Measurements from ENCODE around the gene RYR2.

Gene RYR2

GRCh38 chr1:237398751-237399150 is 356.8 kb downstream of the RYR2 start:
- TF ChIP-seq, protein P1, sequence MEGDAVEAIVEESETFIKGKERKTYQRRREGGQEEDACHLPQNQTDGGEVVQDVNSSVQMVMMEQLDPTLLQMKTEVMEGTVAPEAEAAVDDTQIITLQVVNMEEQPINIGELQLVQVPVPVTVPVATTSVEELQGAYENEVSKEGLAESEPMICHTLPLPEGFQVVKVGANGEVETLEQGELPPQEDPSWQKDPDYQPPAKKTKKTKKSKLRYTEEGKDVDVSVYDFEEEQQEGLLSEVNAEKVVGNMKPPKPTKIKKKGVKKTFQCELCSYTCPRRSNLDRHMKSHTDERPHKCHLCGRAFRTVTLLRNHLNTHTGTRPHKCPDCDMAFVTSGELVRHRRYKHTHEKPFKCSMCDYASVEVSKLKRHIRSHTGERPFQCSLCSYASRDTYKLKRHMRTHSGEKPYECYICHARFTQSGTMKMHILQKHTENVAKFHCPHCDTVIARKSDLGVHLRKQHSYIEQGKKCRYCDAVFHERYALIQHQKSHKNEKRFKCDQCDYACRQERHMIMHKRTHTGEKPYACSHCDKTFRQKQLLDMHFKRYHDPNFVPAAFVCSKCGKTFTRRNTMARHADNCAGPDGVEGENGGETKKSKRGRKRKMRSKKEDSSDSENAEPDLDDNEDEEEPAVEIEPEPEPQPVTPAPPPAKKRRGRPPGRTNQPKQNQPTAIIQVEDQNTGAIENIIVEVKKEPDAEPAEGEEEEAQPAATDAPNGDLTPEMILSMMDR (IDR thresholded peaks at IDR 0.05; ENCODE audit: low read depth, low read length): no peak
- no peak for DNase-seq (ENCODE audit: low read depth, low spot score)
- in situ Hi-C loops (cut with HindIII; ENCODE audit: low sequenced_read_pairs): no loop called here
- H3K4me3 ChIP-seq (ENCODE audit: low read depth, low read length): no peak overlapping the region

DNA sequence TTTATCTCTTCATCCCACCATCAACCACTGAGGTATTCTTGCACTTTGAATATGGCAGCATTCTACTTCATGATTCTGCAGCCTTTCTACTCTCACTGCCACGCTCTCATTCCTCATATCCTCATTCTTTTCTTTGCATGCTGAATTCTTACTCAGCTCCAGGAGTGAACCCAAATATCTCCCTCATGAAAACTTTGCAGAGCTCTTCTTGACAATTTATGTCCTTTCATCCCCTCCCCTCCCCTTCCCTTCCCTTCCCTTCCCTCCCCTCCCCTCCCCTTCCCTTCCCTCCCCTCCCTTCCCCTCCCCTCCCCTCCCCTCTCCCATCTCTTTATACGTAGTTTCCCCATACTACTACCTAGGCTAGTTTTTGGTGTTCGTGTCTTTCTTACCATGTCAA is 363.9 kb downstream of the RYR2 start:
- H3K4me3 ChIP-seq (ENCODE audit: low read depth, low read length): no peak overlapping the region
- DNase-seq (ENCODE audit: low read depth, low spot score): no peak
- in situ Hi-C loops (cut with HindIII; ENCODE audit: low sequenced_read_pairs): no loop called here
- TF ChIP-seq, protein P1 (IDR thresholded peaks at IDR 0.05; ENCODE audit: low read depth, low read length): no peak

DNA sequence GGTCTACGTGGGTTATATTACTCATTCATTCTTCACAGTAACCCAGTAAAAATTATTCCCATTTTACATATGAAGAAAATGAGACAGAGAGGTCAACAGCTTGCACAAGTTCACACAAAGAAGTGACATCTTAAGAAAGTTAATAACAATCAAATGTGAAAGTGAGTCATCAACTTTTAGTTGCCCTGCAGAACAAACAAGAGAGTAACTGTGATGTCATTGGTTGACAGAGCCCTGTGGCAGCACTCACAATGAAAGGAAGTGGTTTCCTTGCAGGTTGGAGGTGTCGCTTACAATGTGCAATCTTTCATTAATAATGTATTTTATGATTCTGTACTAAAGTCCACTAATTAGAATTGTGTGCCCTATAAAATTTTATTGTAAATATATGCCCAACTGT is 369.6 kb downstream of the RYR2 start:
- DNase-seq (ENCODE audit: low read depth, low spot score): no peak
- no peak overlapping the region for H3K4me3 ChIP-seq (ENCODE audit: low read depth, low read length)
- TF ChIP-seq, protein P1 (IDR thresholded peaks at IDR 0.05; ENCODE audit: low read depth, low read length): no peak
- in situ Hi-C loops (cut with HindIII; ENCODE audit: low sequenced_read_pairs): no loop called here

DNA sequence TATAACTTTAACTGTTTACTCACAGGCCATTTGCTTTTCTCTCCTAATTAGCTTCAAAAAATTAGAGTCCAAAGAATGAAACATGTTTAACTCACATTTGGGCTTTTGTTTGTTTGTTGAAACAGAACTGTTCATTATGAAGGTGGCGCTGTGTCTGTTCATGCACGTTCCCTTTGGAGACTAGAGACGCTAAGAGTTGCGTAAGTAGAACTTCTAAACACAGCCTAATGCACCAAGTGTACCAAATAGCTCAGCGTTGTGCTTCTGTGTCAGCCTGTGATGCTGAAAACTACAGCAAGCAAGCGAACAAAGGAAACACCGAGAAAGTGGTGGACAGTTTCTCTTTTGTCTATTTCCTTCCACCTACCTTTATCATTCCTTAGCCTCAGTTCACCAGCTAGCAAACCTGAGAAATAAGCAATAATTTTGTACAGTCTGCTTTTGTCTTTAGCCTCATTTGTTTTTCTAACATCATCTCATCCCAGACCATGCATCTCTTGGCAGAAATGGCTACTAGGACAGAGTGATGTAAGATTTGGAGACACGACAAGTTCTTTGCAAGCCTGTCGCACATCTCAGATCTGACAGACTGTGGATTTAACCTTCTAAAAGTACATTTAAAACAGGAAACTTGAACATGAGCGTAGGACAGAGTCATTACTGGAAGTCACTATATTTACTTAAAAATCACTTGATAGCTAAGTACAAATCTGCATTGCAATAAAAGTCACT is 375.1 kb downstream of the RYR2 start:
- TF ChIP-seq, protein P1 (IDR thresholded peaks at IDR 0.05; ENCODE audit: low read depth, low read length): no peak
- in situ Hi-C loops (cut with HindIII; ENCODE audit: low sequenced_read_pairs): no loop called here
- DNase-seq (ENCODE audit: low read depth, low spot score): no peak
- H3K4me3 ChIP-seq (ENCODE audit: low read depth, low read length): no peak overlapping the region

DNA sequence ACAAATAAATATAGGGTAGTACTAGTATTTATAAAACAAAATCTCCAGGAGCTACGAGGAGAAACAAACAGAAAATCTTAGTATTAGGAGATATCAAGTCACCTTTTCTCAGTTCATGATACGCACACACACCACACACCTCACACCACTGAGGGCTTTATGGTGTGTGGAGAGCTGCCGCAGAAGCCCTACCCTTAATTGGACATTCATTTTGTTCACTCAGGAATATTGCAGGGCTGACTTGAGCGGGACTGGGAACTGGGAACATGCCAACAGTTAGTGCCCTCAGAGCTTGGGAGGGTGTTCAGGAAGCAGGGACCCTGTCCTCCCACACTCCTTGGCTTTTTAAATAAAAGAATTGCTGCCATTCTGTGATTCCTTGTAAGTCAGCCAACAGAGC is 386.8 kb downstream of the RYR2 start:
- H3K4me3 ChIP-seq (ENCODE audit: low read depth, low read length): no peak overlapping the region
- TF ChIP-seq, protein P1 (IDR thresholded peaks at IDR 0.05; ENCODE audit: low read depth, low read length): no peak
- in situ Hi-C loops (cut with HindIII; ENCODE audit: low sequenced_read_pairs): no loop called here
- DNase-seq (ENCODE audit: low read depth, low spot score): no peak

GRCh38 chr1:237429252-237429651 is 387.3 kb downstream of the RYR2 start:
- H3K4me3 ChIP-seq (ENCODE audit: low read depth, low read length): no peak overlapping the region
- in situ Hi-C loops (cut with HindIII; ENCODE audit: low sequenced_read_pairs): no loop called here
- TF ChIP-seq, protein P1 (IDR thresholded peaks at IDR 0.05; ENCODE audit: low read depth, low read length): no peak
- DNase-seq (ENCODE audit: low read depth, low spot score): no peak

Measured in astrocyte of the spinal cord (primary cell).